Measurements from ENCODE around the gene ONECUT2. TPM values are rescaled to one million over a fixed set of nuclear protein-coding genes. Genes with fewer than 3 reads are reported as not detected.

The ONECUT2 gene
- total and polyA plus RNA-seq, 3 donors from 2014 or later = 0.69 to 0.93 (median 0.79) TPM

- DNase-seq = no peak
- TF ChIP-seq POLR2A (IDR thresholded peaks at IDR 0.05) = no peak
- no peak for TF ChIP-seq CTCF (IDR thresholded peaks at IDR 0.05)
- no peaks in the 10 kb centered on the region for H3K9me3 ChIP-seq
- WGBS, 2 donors = 43 to 48% methylated on average over 16 of the region's 16 CpGs
- H3K4me3 ChIP-seq = no peak overlapping the region
- no peaks in the 10 kb centered on the region for H3K4me1 ChIP-seq
- no peak overlapping the region for H3K27ac ChIP-seq
- H3K36me3 ChIP-seq (ENCODE audit: low read depth, missing control alignments) = no peaks in the 10 kb centered on the region
- intact Hi-C loops (cut with DNase I; ENCODE audit: low total_unique reads) = no loop called here
- no peaks in the 10 kb centered on the region for H3K27me3 ChIP-seq
These were observed 98.1 kb downstream of the ONECUT2 start for GRCh38 chr18:57533006-57533867.

- H3K27ac ChIP-seq = no peak overlapping the region
- H3K4me1 ChIP-seq = no peaks in the 10 kb centered on the region
- intact Hi-C loops (cut with DNase I; ENCODE audit: low total_unique reads) = no loop called here
- H3K36me3 ChIP-seq (ENCODE audit: low read depth, missing control alignments) = no peaks in the 10 kb centered on the region
- H3K4me3 ChIP-seq = no peak overlapping the region
- 60 to 69% methylated on average over 4 of the region's 4 CpGs for WGBS, 2 donors
- TF ChIP-seq POLR2A (IDR thresholded peaks at IDR 0.05) = no peak
- no peak for TF ChIP-seq CTCF (IDR thresholded peaks at IDR 0.05)
- DNase-seq = no peak
- no peaks in the 10 kb centered on the region for H3K27me3 ChIP-seq
- H3K9me3 ChIP-seq = no peaks in the 10 kb centered on the region
These were observed 98.8 kb downstream of the ONECUT2 start for GRCh38 chr18:57533868-57534510.

- intact Hi-C loops (cut with DNase I; ENCODE audit: low total_unique reads) = no loop called here
- no peak for DNase-seq
- Histone ChIP-seq H3K36me3 (ENCODE audit: low read depth, missing control alignments) (no peaks in the 10 kb centered on the region), H3K27ac (no peak overlapping the region), H3K4me3 (no peak overlapping the region), H3K9me3 (no peaks in the 10 kb centered on the region), H3K27me3 (no peaks in the 10 kb centered on the region), H3K4me1 (no peaks in the 10 kb centered on the region)
- TF ChIP-seq CTCF (IDR thresholded peaks at IDR 0.05) (no peak), POLR2A (IDR thresholded peaks at IDR 0.05) (no peak)
These were observed 99.3 kb downstream of the ONECUT2 start for GRCh38 chr18:57534511-57534909.

GRCh38 chr18:57538614-57539013 lies 103.4 kb downstream of the ONECUT2 start:
- Histone ChIP-seq H3K9me3 (no peaks in the 10 kb centered on the region), H3K27ac (no peak overlapping the region), H3K27me3 (no peaks in the 10 kb centered on the region), H3K36me3 (ENCODE audit: low read depth, missing control alignments) (no peaks in the 10 kb centered on the region), H3K4me1 (no peaks in the 10 kb centered on the region), H3K4me3 (no peak overlapping the region)
- WGBS, 2 donors = 95% methylated on average over 3 of the region's 3 CpGs
- TF ChIP-seq POLR2A (IDR thresholded peaks at IDR 0.05) = no peak
- no peak for TF ChIP-seq CTCF (IDR thresholded peaks at IDR 0.05)
- intact Hi-C loops (cut with DNase I; ENCODE audit: low total_unique reads) = no loop called here
- no peak for DNase-seq

Measured in testis (tissue), 3 donors.